Neural cell (in vitro differentiated cells): ENCODE measurements around the gene STARD5.

Experiments used
- EP300 ChIP-seq: fragments of 450-650 bp; conservative IDR thresholded peaks from 2 replicates; pipeline ENCODE4 v1.6.1; 2014; ENCODE audit warnings: antibody characterized with exemption, mild to moderate bottlenecking, moderate library complexity; ENCODE audit not compliant: poor library complexity, severe bottlenecking
- EZH2 ChIP-seq: fragments of 200-600, 300-800 bp; shearing (Covaris generic), sonication (generic); IDR thresholded peaks from 2 replicates; pipeline ENCODE4 v1.6.1; 2014; ENCODE audit warnings: antibody characterized with exemption, low read length, borderline replicate concordance, mild to moderate bottlenecking; ENCODE audit not compliant: insufficient read depth, poor library complexity, severe bottlenecking
- MXI1 ChIP-seq: fragments of 450-650 bp; conservative IDR thresholded peaks from 2 replicates; pipeline ENCODE4 v1.6.1; 2014; ENCODE audit warnings: antibody characterized with exemption, mild to moderate bottlenecking; ENCODE audit not compliant: poor library complexity, severe bottlenecking
- POLR2AphosphoS5 ChIP-seq: IDR thresholded peaks from 2 replicates; pipeline ENCODE4 v1.6.1; 2012
- RAD21 ChIP-seq: fragments of 450-650 bp; conservative IDR thresholded peaks from 2 replicates; pipeline ENCODE4 v1.6.1; 2014; ENCODE audit warnings: antibody characterized with exemption, mild to moderate bottlenecking, moderate library complexity
- SMC3 ChIP-seq: fragments of 450-650 bp; conservative IDR thresholded peaks from 2 replicates; pipeline ENCODE4 v1.6.1; 2014; ENCODE audit warnings: antibody characterized with exemption, mild to moderate bottlenecking, moderate library complexity; ENCODE audit not compliant: poor library complexity
- TAF1 ChIP-seq: IDR thresholded peaks from 2 replicates; pipeline ENCODE4 v1.6.1; 2012; ENCODE audit warnings: low read depth
- TF ChIP-seq, protein P1 (sequence below): fragments of 450-650 bp; IDR thresholded peaks from 2 replicates; pipeline ENCODE4 v1.5.1; 2014; ENCODE audit warnings: antibody characterized with exemption, mild to moderate bottlenecking, moderate library complexity; ENCODE audit not compliant: poor library complexity, severe bottlenecking

DNA sequence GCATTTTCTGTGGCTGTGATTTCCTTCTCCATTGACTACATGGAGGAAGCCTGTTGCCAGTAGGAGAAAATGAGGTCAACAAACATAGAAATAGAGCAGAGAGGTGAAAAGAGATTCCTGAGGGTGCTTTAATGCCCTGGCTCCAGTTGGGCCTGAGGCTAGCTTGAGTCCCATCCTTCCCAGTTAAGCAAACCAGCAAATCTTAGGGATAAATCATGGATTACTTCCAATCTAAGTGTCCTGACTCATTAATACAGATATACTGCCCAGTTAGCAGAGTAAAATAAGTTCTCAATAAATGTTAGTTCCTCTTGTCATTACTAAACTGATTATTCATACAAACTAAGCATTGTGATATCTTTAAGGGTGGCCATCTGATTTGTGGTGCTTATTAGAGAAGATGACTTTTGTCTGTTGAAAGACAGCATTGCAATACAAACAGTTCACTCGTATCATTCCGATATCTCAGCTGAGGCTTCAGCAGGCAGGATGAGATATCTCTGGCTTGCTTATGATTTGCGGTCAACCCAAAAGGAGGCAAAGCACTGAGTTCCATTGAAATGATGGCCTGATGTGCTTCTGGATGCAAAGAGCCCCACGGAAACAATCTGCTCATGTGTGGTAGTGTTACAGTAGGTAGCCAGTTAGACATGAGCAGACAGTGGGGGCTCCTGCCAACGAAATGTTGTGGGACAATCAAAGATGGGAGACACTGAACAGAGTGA, 6.6 kb upstream of the STARD5 start:
- TF ChIP-seq, protein P1, sequence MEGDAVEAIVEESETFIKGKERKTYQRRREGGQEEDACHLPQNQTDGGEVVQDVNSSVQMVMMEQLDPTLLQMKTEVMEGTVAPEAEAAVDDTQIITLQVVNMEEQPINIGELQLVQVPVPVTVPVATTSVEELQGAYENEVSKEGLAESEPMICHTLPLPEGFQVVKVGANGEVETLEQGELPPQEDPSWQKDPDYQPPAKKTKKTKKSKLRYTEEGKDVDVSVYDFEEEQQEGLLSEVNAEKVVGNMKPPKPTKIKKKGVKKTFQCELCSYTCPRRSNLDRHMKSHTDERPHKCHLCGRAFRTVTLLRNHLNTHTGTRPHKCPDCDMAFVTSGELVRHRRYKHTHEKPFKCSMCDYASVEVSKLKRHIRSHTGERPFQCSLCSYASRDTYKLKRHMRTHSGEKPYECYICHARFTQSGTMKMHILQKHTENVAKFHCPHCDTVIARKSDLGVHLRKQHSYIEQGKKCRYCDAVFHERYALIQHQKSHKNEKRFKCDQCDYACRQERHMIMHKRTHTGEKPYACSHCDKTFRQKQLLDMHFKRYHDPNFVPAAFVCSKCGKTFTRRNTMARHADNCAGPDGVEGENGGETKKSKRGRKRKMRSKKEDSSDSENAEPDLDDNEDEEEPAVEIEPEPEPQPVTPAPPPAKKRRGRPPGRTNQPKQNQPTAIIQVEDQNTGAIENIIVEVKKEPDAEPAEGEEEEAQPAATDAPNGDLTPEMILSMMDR, result no peak
- TF ChIP-seq SMC3 (no peak), EP300 (no peak), RAD21 (no peak), MXI1 (no peak), EZH2 (no peak), POLR2AphosphoS5 (no peak), TAF1 (no peak)
